GM20431 (cell line): ENCODE data around the gene KCTD13.
"Not testable (repeated sequence)": the region's sequence is repeated elsewhere in the genome, so short reads cannot be mapped to it uniquely, and the experiment has no call there.

Source experiments
- in situ Hi-C: fragments of 300-500 bp; cut with MseI, MboI; formaldehyde crosslinking; loops from one replicate; pipeline ENCODE4 v1.15.0; 2020; ENCODE audit warnings: low sequenced_read_pairs; ENCODE audit not compliant: unreplicated experiment

KCTD13 gene

GRCh38 chr16:29891525-29892457 is 34.2 kb downstream of the KCTD13 start:
- in situ Hi-C loops, result no loop called here

GRCh38 chr16:29889372-29889771 is 36.7 kb downstream of the KCTD13 start:
- in situ Hi-C loops, result not testable (repeated sequence)

DNA sequence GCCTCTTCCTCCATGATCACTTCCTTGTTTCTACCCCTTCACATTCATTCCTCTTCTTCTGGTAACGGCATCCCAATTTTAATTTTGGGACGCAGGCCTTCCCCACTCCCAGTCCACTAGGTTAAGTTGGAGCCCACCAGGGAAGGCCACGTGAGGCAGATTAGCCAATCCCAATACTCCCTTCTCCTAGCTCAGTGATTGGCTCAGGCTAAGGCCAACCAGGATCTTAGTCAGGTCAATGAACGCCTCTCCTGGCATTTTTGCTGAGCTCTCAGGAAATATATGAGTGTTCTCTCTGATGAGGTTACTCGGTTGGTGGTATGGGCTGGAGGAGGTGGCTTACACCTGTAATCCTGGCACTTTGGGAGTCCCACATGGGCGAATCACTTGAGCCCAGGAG is 42.0 kb downstream of the KCTD13 start:
- in situ Hi-C loops, result no loop called here

DNA sequence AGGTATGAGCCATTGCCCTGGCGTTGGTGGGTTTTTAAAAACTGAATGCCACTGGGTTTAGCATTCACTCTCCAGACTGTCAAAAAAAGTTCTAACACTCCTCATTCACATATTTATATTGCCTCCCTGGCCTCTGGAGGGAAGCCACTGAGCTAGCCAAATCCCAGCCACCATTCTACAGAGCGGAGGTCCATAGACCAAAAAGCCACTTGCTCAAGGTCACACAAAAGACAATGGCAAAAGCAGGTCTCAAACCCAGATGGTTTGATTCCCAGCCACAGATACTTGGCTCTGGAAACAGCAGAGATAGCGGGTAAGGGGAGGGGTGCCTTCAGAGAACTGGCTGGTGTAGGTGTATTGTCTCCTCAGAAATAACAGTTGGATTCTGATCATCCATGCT is 45.0 kb downstream of the KCTD13 start:
- in situ Hi-C loops, result no loop called here

DNA sequence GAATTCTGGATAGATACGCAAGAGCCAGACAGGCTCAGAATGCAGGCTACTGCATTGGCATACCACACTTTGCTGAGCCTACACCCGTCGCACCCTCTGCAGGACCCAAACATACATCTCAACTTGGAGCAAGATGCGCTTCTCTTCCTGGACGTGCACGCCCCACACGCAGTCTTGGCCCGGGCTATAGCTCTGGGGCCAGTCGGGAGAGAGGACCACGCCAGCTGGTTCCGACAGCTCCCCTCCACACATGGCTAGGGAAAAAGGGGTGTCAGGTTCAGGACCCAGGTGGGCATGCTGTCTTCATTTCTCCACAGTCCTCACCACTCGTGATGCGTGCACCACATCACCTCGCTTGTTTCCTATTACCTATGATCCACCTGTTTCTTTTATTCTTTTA is 47.9 kb downstream of the KCTD13 start:
- in situ Hi-C loops, result loop anchor here (10.0 kb wide), 1 partner anchor 63 kb away; the partner anchor contains the start of genes PAGR1 and PRRT2

- in situ Hi-C loops, result loop anchor here (10.0 kb wide), 1 partner anchor 63 kb away; the partner anchor contains the start of genes PAGR1 and PRRT2
These were observed 48.6 kb downstream of the KCTD13 start for GRCh38 chr16:29877266-29877961.

DNA sequence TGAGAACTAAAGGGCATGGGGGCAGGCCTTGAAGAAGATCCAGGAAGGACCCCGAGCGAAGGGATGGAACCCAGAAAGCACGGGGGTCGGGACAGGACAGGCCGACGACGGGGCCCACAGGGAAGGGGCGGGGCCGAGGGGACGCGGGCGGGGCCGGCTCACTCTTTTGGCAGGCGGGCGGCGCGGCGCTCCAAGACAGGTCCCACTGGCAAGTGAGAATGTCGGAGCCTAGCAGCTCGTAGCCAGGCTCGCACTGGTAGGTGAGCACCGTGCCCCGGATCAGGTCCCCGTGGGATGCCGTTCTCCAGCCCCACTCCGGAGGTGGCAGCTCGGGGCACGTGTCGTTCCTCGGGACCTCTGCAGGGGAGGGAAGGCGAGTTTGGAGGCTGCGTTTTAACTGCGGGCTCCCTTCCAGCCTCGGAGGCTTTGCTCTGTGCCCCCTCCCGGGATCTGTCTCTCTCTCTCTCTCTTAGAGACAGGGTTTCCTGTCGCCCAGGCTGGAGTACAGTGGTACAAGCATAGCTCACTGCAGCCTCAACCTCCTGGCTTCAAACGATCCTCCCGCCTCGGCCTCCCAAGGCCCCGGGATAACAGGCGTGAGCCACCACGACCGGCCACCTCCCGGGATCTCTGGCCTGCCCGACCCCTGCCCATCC is 49.3 kb downstream of the KCTD13 start:
- in situ Hi-C loops, result loop anchor here (10.0 kb wide), 1 partner anchor 62 kb away; the partner anchor contains the start of genes PAGR1 and PRRT2

- in situ Hi-C loops, result loop anchor here (10.0 kb wide), 1 partner anchor 61 kb away; the partner anchor contains the start of genes PAGR1 and PRRT2
These were observed 49.8 kb downstream of the KCTD13 start for GRCh38 chr16:29876217-29876593.

- in situ Hi-C loops, result loop anchor here (10.0 kb wide), 1 partner anchor 60 kb away; the partner anchor contains the start of genes PAGR1 and PRRT2
These were observed 50.8 kb downstream of the KCTD13 start for GRCh38 chr16:29875206-29875605.

DNA sequence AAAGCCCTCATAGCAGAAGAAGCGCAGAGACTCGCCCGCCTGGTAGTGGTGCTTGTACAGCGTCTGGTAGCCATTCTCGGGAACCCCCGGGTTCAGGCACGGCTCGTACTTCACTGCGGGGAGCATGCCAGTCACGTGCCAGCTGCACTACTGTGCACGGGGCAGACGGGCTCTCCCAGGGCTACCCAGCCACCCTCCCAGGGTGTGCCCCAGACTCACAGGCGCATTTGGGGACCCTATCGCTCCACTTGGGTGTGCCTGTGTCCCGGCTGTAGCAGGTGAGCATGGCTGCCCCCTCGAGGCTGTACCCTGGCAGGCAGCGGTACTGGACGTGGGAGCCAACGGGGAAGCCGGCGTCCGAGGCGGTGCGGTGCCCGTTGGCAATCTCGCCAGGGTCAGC is 52.7 kb downstream of the KCTD13 start:
- in situ Hi-C loops, result loop anchor here (10.0 kb wide), 1 partner anchor 59 kb away; the partner anchor contains the start of genes PAGR1 and PRRT2

- in situ Hi-C loops, result loop anchor here (10.0 kb wide), 1 partner anchor 57 kb away; the partner anchor contains the start of genes PAGR1 and PRRT2
These were observed 54.0 kb downstream of the KCTD13 start for GRCh38 chr16:29871822-29872546.

GRCh38 chr16:29869067-29869466 is 57.0 kb downstream of the KCTD13 start:
- in situ Hi-C loops, result not testable (repeated sequence)

GRCh38 chr16:29868396-29869009 is 57.5 kb downstream of the KCTD13 start:
- in situ Hi-C loops, result no loop called here

GRCh38 chr16:29864205-29864604 is 61.8 kb downstream of the KCTD13 start:
- in situ Hi-C loops, result no loop called here

DNA sequence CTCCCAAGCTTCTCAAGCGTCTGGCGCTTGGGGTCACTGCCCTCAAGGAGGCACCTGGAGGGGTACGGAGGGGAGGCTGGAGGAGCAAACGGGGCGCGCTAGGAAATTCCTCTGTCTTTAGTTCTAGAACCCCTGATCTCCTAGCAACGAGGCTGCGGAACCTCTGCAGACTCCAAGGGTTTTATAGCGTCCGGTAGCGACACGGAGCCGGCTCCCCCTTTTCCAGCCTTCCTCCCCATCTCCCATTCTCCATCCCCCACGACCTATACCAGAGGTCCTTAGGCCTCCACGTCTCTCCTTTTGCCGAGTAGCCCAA is 62.4 kb downstream of the KCTD13 start:
- in situ Hi-C loops, result no loop called here

- in situ Hi-C loops, result no loop called here
These were observed 63.0 kb downstream of the KCTD13 start, which contains the start of gene CDIPT for GRCh38 chr16:29862884-29863668. CDIPT (minus strand) TSS chr16:29863226; CDS start chr16:29862857, 369 bp downstream.

DNA sequence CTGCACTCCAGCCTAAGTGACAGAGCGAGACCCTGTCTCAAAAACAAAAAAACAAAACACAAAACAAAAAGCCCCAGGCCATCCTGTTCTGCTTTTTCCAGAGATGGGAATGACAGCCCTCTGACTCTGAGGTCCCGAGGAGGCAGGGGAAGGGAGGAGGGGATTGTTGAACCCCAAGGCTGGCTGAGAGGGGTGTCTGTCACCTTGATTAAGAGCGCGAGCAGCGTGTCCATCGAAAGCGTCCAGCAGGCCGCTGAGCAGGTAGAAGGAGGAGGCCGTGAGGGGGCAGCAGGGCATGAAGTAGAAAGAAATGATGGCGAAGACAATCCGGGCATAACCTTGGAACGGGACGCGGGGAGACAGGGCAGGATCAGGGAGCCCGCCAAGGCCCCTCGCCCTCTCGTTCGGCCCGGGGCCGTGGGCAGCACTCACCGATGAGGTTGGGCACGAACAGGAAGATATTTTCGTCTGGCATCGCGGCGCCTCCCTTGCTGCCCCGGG is 63.6 kb downstream of the KCTD13 start:
- in situ Hi-C loops, result no loop called here

DNA sequence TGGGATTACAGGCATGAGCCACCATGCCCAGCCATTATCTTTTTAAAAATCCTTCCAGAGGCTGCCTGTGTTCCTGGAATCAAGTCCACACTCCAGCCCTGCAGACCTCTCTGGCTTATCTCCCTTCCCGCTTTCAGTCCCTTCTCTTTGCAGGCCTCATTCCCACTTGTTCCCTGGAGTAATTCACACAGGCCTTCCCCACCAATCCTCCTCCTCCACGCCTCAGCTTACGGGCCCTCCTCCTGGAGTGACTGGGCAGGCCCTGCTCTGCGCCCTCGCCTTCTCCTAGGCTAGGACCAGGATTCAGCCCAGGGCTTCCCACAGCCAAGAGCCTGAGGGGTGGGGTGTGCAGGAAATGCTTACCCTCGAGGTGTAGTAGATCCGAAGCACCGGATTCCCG is 65.8 kb downstream of the KCTD13 start:
- in situ Hi-C loops, result no loop called here
